ENCODE data around the gene ARMCX2.

ARMCX2 gene

DNA sequence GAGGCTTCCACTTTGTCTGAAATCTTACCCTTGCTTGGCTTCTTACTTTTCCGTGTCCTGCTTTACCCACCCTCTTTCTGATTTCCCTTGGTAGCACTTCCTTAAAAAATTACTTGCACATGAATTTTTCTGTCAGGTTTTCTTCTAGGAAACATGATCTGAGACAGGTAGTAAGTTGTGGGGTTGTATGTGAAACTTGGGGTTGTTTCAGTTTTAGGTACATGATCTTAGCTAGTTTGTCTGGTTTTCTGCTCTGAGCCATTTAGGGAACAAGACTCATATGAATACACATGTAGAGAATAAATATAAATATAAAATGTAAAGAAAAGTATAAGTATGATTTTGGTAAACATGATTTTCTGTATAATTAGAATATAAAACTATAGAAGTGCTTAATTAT lies 17.4 kb upstream of the ARMCX2 start:
- TF ChIP-seq NFIC (IDR thresholded peaks at IDR 0.05), result no peak
- no peak for TF ChIP-seq REST (IDR thresholded peaks at IDR 0.05; ENCODE audit: low read depth)
- TF ChIP-seq EGR1 (IDR thresholded peaks at IDR 0.05), result no peak
- no peak for TF ChIP-seq TAF1 (IDR thresholded peaks at IDR 0.05; ENCODE audit: low read depth)
- no peak for TF ChIP-seq ZBTB7A (IDR thresholded peaks at IDR 0.05; ENCODE audit: low read depth)
- TF ChIP-seq FOXM1 (IDR thresholded peaks at IDR 0.05; ENCODE audit: borderline replicate concordance, low read depth), result no peak
- TF ChIP-seq EP300 (IDR thresholded peaks at IDR 0.05; ENCODE audit: borderline replicate concordance), result no peak
- TF ChIP-seq YY1 (IDR thresholded peaks at IDR 0.05; ENCODE audit: low read depth), result no peak
- TF ChIP-seq TCF12 (IDR thresholded peaks at IDR 0.05; ENCODE audit: low read depth), result no peak
- TF ChIP-seq TEAD4 (IDR thresholded peaks at IDR 0.05), result no peak
- TF ChIP-seq, protein P1, sequence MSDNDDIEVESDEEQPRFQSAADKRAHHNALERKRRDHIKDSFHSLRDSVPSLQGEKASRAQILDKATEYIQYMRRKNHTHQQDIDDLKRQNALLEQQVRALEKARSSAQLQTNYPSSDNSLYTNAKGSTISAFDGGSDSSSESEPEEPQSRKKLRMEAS (IDR thresholded peaks at IDR 0.05), result no peak
- TF ChIP-seq USF1 (IDR thresholded peaks at IDR 0.05), result no peak
- TF ChIP-seq RAD21 (IDR thresholded peaks at IDR 0.05; ENCODE audit: low read depth), result no peak
- no peak for TF ChIP-seq CEBPB (IDR thresholded peaks at IDR 0.05)
- TF ChIP-seq CREB1 (IDR thresholded peaks at IDR 0.05; ENCODE audit: low read depth), result no peak

GRCh38 chrX:101676571-101676970 lies 16.9 kb upstream of the ARMCX2 start:
- TF ChIP-seq, protein P1 (IDR thresholded peaks at IDR 0.05), result no peak
- TF ChIP-seq REST (IDR thresholded peaks at IDR 0.05; ENCODE audit: low read depth), result no peak
- TF ChIP-seq ZBTB7A (IDR thresholded peaks at IDR 0.05; ENCODE audit: low read depth), result no peak
- no peak for TF ChIP-seq RAD21 (IDR thresholded peaks at IDR 0.05; ENCODE audit: low read depth)
- no peak for TF ChIP-seq EGR1 (IDR thresholded peaks at IDR 0.05)
- no peak for TF ChIP-seq USF1 (IDR thresholded peaks at IDR 0.05)
- TF ChIP-seq TCF12 (IDR thresholded peaks at IDR 0.05; ENCODE audit: low read depth), result no peak
- TF ChIP-seq YY1 (IDR thresholded peaks at IDR 0.05; ENCODE audit: low read depth), result no peak
- TF ChIP-seq FOXM1 (IDR thresholded peaks at IDR 0.05; ENCODE audit: borderline replicate concordance, low read depth), result no peak
- TF ChIP-seq TEAD4 (IDR thresholded peaks at IDR 0.05), result no peak
- TF ChIP-seq NFIC (IDR thresholded peaks at IDR 0.05), result no peak

DNA sequence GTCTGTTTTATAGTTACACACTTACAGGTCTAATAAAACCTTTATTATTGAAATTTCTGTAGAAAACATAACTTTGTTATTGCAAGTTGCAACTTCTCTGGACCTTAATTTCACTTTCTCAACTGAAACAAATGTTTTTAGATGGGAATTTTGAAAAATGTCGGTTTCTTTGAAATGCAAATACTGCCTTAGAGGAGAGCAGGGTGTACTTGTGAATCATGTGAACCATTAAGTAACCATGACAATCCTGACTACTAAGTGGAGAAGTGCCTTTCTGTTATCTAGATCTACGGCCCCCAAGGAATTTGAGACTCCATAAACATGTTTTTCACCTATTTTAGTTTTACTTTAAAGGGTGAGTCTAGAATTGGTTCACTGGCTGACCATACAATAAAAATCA lies 8.5 kb upstream of the ARMCX2 start:
- TF ChIP-seq EP300 (IDR thresholded peaks at IDR 0.05; ENCODE audit: borderline replicate concordance), result no peak
- TF ChIP-seq, protein P1 (IDR thresholded peaks at IDR 0.05), result no peak
- no peak for TF ChIP-seq TAF1 (IDR thresholded peaks at IDR 0.05; ENCODE audit: low read depth)
- TF ChIP-seq ZBTB7A (IDR thresholded peaks at IDR 0.05; ENCODE audit: low read depth), result no peak
- TF ChIP-seq REST (IDR thresholded peaks at IDR 0.05; ENCODE audit: low read depth), result no peak
- TF ChIP-seq CEBPB (IDR thresholded peaks at IDR 0.05), result no peak
- no peak for TF ChIP-seq FOXM1 (IDR thresholded peaks at IDR 0.05; ENCODE audit: borderline replicate concordance, low read depth)
- TF ChIP-seq RAD21 (IDR thresholded peaks at IDR 0.05; ENCODE audit: low read depth), result no peak

- TF ChIP-seq, protein P1 (IDR thresholded peaks at IDR 0.05), result 0 out of 2 replicates have a peak, but pooled peaks have one; percentile 33
- TF ChIP-seq EP300 (IDR thresholded peaks at IDR 0.05; ENCODE audit: borderline replicate concordance) (no peak), YY1 (IDR thresholded peaks at IDR 0.05; ENCODE audit: low read depth) (peak; percentile 85), TAF1 (IDR thresholded peaks at IDR 0.05; ENCODE audit: low read depth) (0 out of 2 replicates have a peak, but pooled peaks have one; percentile 24)
Observed at GRCh38 chrX:101658661-101659491, 774 bp downstream of the ARMCX2 start.

Data from Ishikawa (cell line).